Inflammatory macrophage treated with lipopolysaccharide for 1 hour (primary cell): ENCODE data around the gene VWA5B2.
A peak's percentile ranks its signal among the peaks of the same experiment; 100 is the strongest.

Experiments used
- DNase-seq, 2 donors: peaks; one replicate each; pipeline ENCODE4 v3.0.0-alpha.2; 2020 to 2022

Gene VWA5B2

GRCh38 chr3:184282941-184283340, 53.6 kb downstream of the VWA5B2 start:
- no peak for DNase-seq

GRCh38 chr3:184283681-184284080, 54.3 kb downstream of the VWA5B2 start:
- DNase-seq = no peak

GRCh38 chr3:184284696-184285095, 55.3 kb downstream of the VWA5B2 start:
- DNase-seq = peak in 1 of 2 donors; percentile 13

GRCh38 chr3:184289426-184289938, 60.1 kb downstream of the VWA5B2 start:
- DNase-seq = peak; percentile 15 to 67

GRCh38 chr3:184290331-184290730, 60.9 kb downstream of the VWA5B2 start:
- no peak for DNase-seq

- DNase-seq = no peak
Observed at GRCh38 chr3:184291044-184291737, 61.8 kb downstream of the VWA5B2 start.
